Activated CD8-positive, alpha-beta T cell treated with anti-CD3 and anti-CD28 coated beads, Interleukin-2, amount 10 ng/mL, durations not matched to agents 7 days and 5 days (primary cell): ENCODE results near the gene CEACAM4. TPM values are rescaled to one million over a fixed set of nuclear protein-coding genes. Genes with fewer than 3 reads are reported as not detected.

Experiments used
- ATAC-seq: fragments of 150-1000 bp; cut with Tn5 transposase; one replicate; pipeline ENCODE4 v1.10.0; 2021; ENCODE audit warnings: moderate library complexity
- CTCF ChIA-PET: fragments of 350-600 bp; sonication (Branson Sonifier 250); formaldehyde crosslinking; loops from one replicate; lab custom pipeline; 2021; ENCODE audit warnings: antibody characterized with exemption; lab: Charles Lee
- POLR2A ChIA-PET: fragments of 350-600 bp; sonication (Branson Sonifier 250); formaldehyde crosslinking; loops from one replicate; lab custom pipeline; 2021; ENCODE audit warnings: antibody characterized with exemption; lab: Charles Lee
- DNase-seq: peaks from one replicate; pipeline ENCODE4 v3.0.0-alpha.2; 2020
- H3K27ac Mint-ChIP-seq: one replicate; pipeline ENCODE4 v1.8.0; 2021; ENCODE audit warnings: mild to moderate bottlenecking, mixed read lengths
- H3K27me3 Mint-ChIP-seq: one replicate; pipeline ENCODE4 v1.8.0; 2021; ENCODE audit warnings: low read depth, mixed read lengths
- H3K36me3 Mint-ChIP-seq: one replicate; pipeline ENCODE4 v1.8.0; 2021; ENCODE audit warnings: low read depth, mixed read lengths
- H3K4me1 Mint-ChIP-seq: one replicate; pipeline ENCODE4 v1.8.0; 2021; ENCODE audit warnings: low read depth, mixed read lengths
- H3K4me3 Mint-ChIP-seq: one replicate; pipeline ENCODE4 v1.8.0; 2021; ENCODE audit warnings: mild to moderate bottlenecking, mixed read lengths
- H3K9me3 Mint-ChIP-seq: one replicate; pipeline ENCODE4 v1.8.0; 2022; ENCODE audit warnings: mixed read lengths; ENCODE audit not compliant: insufficient read depth
- total RNA-seq, 2 experiments: library from RNA; stranded (reverse); gene quantifications; one replicate each; pipeline ENCODE4 v1.2.3, GENCODE V29; 2021

CEACAM4 gene
- total RNA-seq, 2 experiments from 2014 or later: not detected

GRCh38 chr19:41637484-41637883, 10.6 kb upstream of the CEACAM4 start:
- Mint-ChIP-seq H3K4me3 (no peak overlapping the region), H3K9me3 (no peaks in the 10 kb centered on the region), H3K27me3 (peaks cover 24% of the 10 kb centered on the region), H3K4me1 (no peaks in the 10 kb centered on the region), H3K27ac (no peak overlapping the region), H3K36me3 (no peaks in the 10 kb centered on the region)
- ATAC-seq: no peak
- CTCF ChIA-PET: interaction anchor here (0.9 to 1.3 kb wide), 4 partner anchors 9 to 120 kb away, joined by 3 to 4 read pairs (median 4); no protein-coding TSS in a partner anchor
- POLR2A ChIA-PET: no interaction called here
- DNase-seq: no peak

- no peaks in the 10 kb centered on the region for H3K36me3 Mint-ChIP-seq
- peaks cover 5% of the 10 kb centered on the region for H3K9me3 Mint-ChIP-seq
- H3K27ac Mint-ChIP-seq: no peak overlapping the region
- ATAC-seq: no peak
- H3K4me1 Mint-ChIP-seq: no peaks in the 10 kb centered on the region
- H3K27me3 Mint-ChIP-seq: peaks cover 21% of the 10 kb centered on the region
- no peak for DNase-seq
- no peak overlapping the region for H3K4me3 Mint-ChIP-seq
- ChIA-PET CTCF (no interaction called here), POLR2A (no interaction called here)
These were observed 1.2 kb upstream of the CEACAM4 start for GRCh38 chr19:41627966-41628675.

GRCh38 chr19:41626278-41626677, 596 bp downstream of the CEACAM4 start:
- DNase-seq: no peak
- peaks cover 19% of the 10 kb centered on the region for H3K27me3 Mint-ChIP-seq
- no peaks in the 10 kb centered on the region for H3K4me1 Mint-ChIP-seq
- CTCF ChIA-PET: no interaction called here
- no peaks in the 10 kb centered on the region for H3K36me3 Mint-ChIP-seq
- peaks cover 2% of the 10 kb centered on the region for H3K9me3 Mint-ChIP-seq
- no peak overlapping the region for H3K4me3 Mint-ChIP-seq
- no peak for ATAC-seq
- POLR2A ChIA-PET: interaction anchor here (0.7 kb wide), 1 partner anchor 1567 kb away, joined by 3 read pairs; no protein-coding TSS in a partner anchor
- no peak overlapping the region for H3K27ac Mint-ChIP-seq

GRCh38 chr19:41624937-41625336, 1.9 kb downstream of the CEACAM4 start:
- POLR2A ChIA-PET: no interaction called here
- Mint-ChIP-seq H3K27me3 (peaks cover 14% of the 10 kb centered on the region), H3K36me3 (no peaks in the 10 kb centered on the region), H3K4me3 (no peak overlapping the region), H3K27ac (no peak overlapping the region), H3K9me3 (no peaks in the 10 kb centered on the region), H3K4me1 (no peaks in the 10 kb centered on the region)
- DNase-seq: no peak
- CTCF ChIA-PET: interaction anchor here (2.3 kb wide), 1 partner anchor 17 kb away, joined by 5 read pairs; no protein-coding TSS in a partner anchor
- no peak for ATAC-seq

DNA sequence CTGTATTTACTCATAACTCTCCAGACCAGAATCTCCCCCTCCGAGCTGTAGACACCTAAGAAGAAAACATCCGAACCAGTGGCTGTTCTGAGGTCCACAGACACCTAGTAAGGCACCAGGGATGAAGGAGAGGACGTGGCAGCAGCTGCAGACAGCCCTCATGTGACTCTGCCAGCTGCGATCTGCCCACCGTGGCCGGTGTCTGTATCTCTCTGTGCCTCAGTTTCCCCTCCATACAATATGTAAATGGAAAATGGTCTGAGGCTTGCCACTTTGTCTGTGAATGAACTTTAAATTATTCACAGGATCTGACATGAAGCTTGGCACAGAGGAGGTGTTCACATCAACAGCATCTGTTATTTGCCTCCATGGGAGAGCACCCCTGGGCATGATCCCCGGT, 2.4 kb downstream of the CEACAM4 start:
- POLR2A ChIA-PET: no interaction called here
- H3K4me1 Mint-ChIP-seq: no peaks in the 10 kb centered on the region
- no peaks in the 10 kb centered on the region for H3K9me3 Mint-ChIP-seq
- DNase-seq: no peak
- CTCF ChIA-PET: interaction anchor here (2.3 kb wide), 1 partner anchor 18 kb away, joined by 5 read pairs; no protein-coding TSS in a partner anchor
- no peak for ATAC-seq
- H3K27ac Mint-ChIP-seq: no peak overlapping the region
- H3K27me3 Mint-ChIP-seq: peaks cover 13% of the 10 kb centered on the region
- H3K36me3 Mint-ChIP-seq: no peaks in the 10 kb centered on the region
- no peak overlapping the region for H3K4me3 Mint-ChIP-seq

DNA sequence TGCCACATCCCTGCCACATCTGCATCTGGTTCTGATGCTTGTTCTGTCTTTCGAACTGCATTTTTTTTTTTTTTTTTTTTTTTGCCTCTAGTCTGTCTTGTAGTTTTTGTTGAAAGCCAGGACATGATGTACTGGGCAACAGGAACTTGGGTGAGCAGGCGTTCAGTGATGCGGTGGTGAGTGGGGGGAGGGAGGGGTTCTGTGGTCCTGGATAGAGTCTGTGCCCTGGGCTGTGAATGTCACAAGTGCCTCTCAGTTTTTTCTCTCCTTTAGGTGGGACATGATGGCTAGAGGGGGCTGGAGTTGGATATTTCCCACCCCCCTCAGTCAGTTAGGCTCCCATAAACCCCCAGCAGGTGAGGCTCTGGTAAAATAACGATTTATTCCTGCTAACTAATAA, 3.5 kb downstream of the CEACAM4 start:
- ChIA-PET CTCF (no interaction called here), POLR2A (no interaction called here)
- no peaks in the 10 kb centered on the region for H3K36me3 Mint-ChIP-seq
- H3K9me3 Mint-ChIP-seq: no peaks in the 10 kb centered on the region
- peaks cover 11% of the 10 kb centered on the region for H3K27me3 Mint-ChIP-seq
- no peak for ATAC-seq
- no peak overlapping the region for H3K27ac Mint-ChIP-seq
- no peak for DNase-seq
- no peak overlapping the region for H3K4me3 Mint-ChIP-seq
- H3K4me1 Mint-ChIP-seq: no peaks in the 10 kb centered on the region

GRCh38 chr19:41621654-41622053, 5.2 kb downstream of the CEACAM4 start:
- peaks cover 7% of the 10 kb centered on the region for H3K27me3 Mint-ChIP-seq
- no peak overlapping the region for H3K4me3 Mint-ChIP-seq
- CTCF ChIA-PET: no interaction called here
- no peaks in the 10 kb centered on the region for H3K36me3 Mint-ChIP-seq
- H3K9me3 Mint-ChIP-seq: no peaks in the 10 kb centered on the region
- POLR2A ChIA-PET: no interaction called here
- H3K27ac Mint-ChIP-seq: no peak overlapping the region
- ATAC-seq: no peak
- no peaks in the 10 kb centered on the region for H3K4me1 Mint-ChIP-seq
- no peak for DNase-seq

DNA sequence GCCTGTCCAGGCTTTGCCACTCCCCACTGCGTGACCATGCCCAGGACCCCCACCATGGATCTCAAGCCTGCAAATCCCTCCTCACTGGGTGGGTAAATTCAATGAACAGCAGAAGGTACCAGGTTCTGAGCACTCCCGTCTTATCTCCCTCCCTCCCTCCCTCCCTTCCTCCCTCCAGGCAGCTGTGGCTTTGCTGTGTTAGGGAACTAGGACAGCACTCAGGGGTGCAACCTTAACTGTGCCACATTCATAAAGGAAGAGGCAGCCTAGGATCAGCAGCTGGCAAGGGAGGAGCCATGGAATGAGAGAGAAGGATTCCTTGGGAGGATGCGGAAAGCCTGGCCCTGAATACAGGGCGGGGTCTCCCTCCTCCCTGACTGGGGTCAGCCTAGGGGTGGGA, 5.6 kb downstream of the CEACAM4 start:
- Mint-ChIP-seq H3K9me3 (no peaks in the 10 kb centered on the region), H3K4me1 (no peaks in the 10 kb centered on the region), H3K36me3 (no peaks in the 10 kb centered on the region), H3K4me3 (no peak overlapping the region), H3K27ac (no peak overlapping the region), H3K27me3 (peaks cover 3% of the 10 kb centered on the region)
- CTCF ChIA-PET: no interaction called here
- no peak for ATAC-seq
- POLR2A ChIA-PET: no interaction called here
- no peak for DNase-seq

DNA sequence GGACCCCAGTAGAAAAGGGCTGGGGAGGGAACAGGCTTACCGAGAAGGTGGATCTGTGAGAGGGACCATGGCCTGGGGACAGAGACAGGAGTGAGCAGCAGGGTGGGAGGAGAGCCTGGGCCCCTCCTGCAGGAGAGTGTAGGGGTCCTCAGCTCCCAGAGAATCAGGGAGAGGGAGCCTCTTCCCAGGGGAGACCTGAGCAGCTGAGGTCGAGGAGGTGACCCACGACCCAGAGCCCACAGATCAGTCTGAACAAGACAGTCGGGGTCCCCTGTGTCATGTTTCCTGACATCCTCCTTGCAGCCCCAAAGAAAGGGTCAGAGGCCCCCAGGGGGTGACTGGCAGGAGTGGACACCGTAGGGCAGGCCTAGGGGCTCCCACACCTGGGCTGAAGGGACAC, 6.7 kb downstream of the CEACAM4 start:
- H3K4me1 Mint-ChIP-seq: no peaks in the 10 kb centered on the region
- ChIA-PET CTCF (no interaction called here), POLR2A (no interaction called here)
- no peaks in the 10 kb centered on the region for H3K27me3 Mint-ChIP-seq
- DNase-seq: no peak
- H3K9me3 Mint-ChIP-seq: no peaks in the 10 kb centered on the region
- ATAC-seq: no peak
- H3K27ac Mint-ChIP-seq: no peak overlapping the region
- no peaks in the 10 kb centered on the region for H3K36me3 Mint-ChIP-seq
- H3K4me3 Mint-ChIP-seq: no peak overlapping the region

DNA sequence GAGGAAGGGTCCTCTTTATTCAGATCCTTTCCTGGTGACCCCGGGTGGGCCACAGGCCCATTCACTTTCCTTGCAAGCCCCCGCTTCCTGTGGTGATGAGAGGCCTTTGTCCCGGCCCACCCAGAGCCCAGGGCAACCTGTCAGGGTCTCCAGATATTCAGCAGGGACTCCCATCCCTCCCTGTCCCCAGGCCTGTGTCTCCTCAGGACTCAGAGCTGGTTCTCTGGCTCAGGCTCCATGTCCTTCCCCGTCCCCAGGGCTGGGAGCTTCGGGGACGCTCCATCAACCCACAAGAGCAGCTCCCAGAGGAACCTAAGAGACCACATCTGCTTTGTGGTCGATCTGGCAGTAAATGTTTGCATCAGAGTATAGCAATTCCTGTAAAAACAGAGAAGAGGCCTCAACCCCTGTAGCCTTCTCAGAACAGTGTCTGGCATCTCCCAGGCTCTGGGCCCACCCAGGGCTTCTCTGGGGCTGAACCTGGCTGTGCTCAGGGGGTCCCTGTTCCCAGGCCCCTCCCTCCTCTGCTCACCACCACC, 7.8 kb downstream of the CEACAM4 start:
- Mint-ChIP-seq H3K9me3 (no peaks in the 10 kb centered on the region), H3K36me3 (no peaks in the 10 kb centered on the region), H3K27me3 (no peaks in the 10 kb centered on the region), H3K27ac (no peak overlapping the region), H3K4me1 (no peaks in the 10 kb centered on the region), H3K4me3 (no peak overlapping the region)
- ATAC-seq (no peak), DNase-seq (no peak)
- ChIA-PET POLR2A (no interaction called here), CTCF (no interaction called here)

DNA sequence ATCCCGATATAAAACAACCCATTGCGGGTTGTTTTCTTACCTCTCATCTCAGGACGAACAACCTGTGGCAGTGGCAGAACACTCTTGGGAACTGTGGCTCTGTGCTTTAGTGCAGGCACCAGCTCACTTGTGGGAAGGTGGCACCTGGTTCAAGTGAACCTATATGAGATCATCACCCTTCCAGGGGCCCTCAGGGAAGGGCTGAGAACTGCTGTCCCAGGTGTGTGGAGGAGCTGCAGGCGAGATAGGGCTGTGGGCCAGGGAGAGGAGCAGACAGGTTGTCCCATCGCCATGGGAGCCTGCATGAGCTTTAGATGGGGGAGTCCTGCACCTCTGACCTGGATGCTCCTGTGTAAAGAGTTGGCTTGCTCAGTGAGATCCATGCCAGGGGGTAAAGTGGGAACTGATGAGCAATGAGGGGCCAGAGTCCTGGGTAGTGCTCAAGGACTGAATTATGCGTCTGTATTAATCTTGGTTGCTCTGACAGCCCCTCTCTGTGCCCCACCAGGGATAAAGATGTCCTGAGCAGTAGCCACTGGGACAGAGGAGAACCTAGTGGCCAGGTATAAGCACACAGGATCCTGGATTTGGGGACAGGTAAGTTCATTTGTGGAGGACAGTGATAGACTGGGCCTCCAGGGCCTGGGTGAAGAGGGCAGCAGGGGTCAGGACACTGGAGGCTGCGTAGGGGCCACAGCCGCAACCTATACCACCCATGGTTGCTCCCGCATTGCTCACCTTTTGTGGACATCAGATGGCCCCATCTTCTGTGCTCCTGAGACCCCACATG, 8.7 kb downstream of the CEACAM4 start:
- DNase-seq (no peak), ATAC-seq (no peak)
- Mint-ChIP-seq H3K4me1 (no peaks in the 10 kb centered on the region), H3K9me3 (no peaks in the 10 kb centered on the region), H3K4me3 (no peak overlapping the region), H3K27me3 (no peaks in the 10 kb centered on the region), H3K27ac (no peak overlapping the region), H3K36me3 (no peaks in the 10 kb centered on the region)
- ChIA-PET POLR2A (interaction anchor here (0.6 kb wide), 1 partner anchor 132 kb away, joined by 3 read pairs; no protein-coding TSS in a partner anchor), CTCF (interaction anchor here (0.7 kb wide), 1 partner anchor 21 kb away, joined by 3 read pairs; no protein-coding TSS in a partner anchor)
